Left hindlimb (tissue), 1 donor: ENCODE data around the gene IDH1.

Experiments
- DNase-seq: peaks from one replicate; pipeline ENCODE4 v3.0.0-alpha.2; 2018

Gene IDH1

GRCh38 chr2:208208335-208209085 lies 46.4 kb downstream of the IDH1 start:
- no peak for DNase-seq

DNA sequence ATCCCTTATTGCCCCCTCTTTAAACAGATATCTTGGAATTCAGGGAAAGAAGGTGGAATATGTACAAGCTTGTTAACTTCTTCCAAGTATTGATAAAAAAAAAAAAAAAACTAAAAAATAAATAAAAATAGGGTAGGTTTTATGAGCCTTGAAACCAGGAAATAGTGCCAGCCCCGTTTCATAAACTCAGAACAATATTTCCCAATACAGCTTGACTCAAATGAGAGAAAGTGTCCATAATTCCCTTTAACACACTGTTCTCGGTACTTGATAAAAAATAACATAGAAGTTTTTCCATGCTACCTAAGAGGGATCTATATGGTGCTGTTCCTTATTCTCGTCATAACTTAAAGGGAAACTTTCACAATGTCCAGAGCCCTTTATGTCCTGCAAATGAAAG lies 47.1 kb downstream of the IDH1 start:
- DNase-seq = no peak

DNA sequence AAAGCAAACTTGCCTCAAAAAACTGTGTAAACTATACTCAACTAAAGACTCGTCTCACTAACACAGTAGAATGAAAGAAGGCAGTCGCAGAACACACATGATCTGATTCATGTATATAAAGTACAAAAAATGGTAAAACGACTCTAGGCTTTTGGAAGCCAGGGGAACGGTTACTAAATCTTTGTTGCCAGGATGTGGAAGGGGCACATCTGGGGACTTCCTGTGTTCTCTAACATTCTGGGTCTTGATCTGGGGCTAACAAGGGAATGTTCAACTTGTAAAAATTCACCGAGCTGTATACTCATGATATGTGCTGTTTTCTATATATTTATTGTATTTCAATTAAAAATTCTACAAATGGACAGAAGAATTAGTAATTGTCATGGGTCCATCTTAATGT lies 50.7 kb downstream of the IDH1 start:
- DNase-seq = no peak

- no peak for DNase-seq
Measured at GRCh38 chr2:208195531-208195930, 59.3 kb downstream of the IDH1 start.

DNA sequence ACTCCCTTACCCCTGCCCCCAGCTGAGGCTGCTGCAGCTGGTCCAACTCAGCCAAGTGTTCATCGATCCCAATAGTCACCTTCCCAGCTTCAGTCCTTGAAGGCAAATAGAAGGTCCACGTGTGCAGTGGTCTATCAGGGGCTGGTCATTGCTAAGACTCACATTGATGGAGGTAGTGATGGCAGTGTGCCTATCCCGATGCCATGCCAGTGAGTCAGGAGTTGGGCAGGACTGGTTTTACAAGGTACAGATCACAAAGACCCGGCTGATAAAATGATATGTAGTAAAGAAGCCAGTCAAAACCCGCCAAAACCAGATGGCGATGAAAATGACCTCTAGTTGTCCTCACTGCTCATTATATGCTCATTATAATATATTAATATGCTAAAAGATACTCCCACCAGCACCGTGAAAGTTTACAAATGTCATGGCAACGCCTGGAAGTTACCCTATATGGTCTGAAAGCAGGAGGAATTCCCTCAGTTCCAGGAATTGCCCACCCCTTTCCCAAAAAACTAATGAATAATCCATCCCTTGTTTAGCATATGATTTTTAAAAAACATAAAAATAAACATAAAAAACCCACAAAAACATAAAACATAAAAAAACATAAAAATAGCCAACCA lies 62.1 kb downstream of the IDH1 start:
- no peak for DNase-seq

- DNase-seq = no peak
Measured at GRCh38 chr2:208189810-208190503, 64.9 kb downstream of the IDH1 start, which contains the start of gene C2orf80. Gene C2orf80 (minus strand): TSS chr2:208190030. CDS start chr2:208186986, 3,044 bp downstream.

DNA sequence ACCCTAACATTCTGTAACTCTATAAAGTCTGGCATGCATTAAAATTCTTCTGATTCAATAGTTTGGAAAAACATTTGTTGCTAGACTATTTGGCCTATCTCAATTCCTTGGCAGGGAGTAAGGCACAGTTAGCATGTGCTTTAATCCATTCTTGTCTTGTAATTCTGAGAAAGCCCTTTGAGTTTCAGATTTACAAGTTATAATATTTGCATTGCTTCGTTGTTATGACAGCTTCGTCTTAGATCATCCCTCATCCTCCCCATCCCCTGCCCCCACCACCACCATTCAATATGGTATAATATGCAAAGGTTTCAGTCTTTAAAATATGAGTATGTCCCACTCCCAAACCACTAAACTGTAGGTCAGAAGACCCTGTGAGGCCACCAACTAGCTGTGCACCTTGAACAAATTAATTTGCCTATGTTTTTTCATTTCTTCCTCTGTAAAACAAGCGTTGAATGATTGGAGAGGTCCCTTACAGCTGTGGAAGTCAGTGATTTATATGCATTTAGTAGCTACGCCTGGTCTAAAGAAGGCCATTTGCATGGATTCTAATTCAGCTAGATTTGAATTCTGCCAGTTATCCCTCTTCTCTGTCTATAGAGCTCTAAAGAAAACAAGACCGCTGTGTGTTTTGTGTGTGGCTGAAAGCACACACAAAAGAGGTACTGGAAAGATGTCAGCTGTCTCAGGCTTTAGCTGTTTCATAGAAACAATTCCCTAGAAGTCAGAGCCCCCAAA lies 65.6 kb downstream of the IDH1 start:
- no peak for DNase-seq

DNA sequence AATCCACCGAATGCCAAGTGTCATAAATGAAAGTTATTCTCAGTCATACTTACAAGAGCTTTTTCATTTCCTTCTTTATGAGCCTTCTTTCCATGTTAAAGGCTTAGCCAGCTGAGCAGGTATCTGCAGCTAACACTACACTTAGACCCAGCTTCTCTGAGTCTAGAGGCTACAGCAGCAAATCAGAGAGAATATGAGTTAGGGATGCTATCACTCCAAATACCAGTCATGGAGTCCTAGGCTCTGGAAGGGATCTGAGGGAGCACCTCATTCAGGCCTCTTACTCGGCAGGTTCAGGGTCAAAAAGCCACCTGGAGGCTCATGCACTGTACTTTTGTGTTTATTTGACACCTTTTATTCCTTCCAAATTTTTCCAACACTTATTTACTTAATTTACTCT lies 68.0 kb downstream of the IDH1 start:
- no peak for DNase-seq

GRCh38 chr2:208186465-208186864 lies 68.4 kb downstream of the IDH1 start:
- DNase-seq = no peak
